Parathyroid adenoma (tissue), 2 donors: Measurements from ENCODE around the gene VAT1L.

Experiments used
- H2AFZ ChIP-seq: fragments of 300-600 bp; sonication (generic); one replicate; pipeline ENCODE4 v1.7.0; 2017; ENCODE audit warnings: antibody characterized with exemption, mild to moderate bottlenecking
- H3K27ac ChIP-seq: fragments of 300-600 bp; sonication (generic); one replicate; pipeline ENCODE4 v1.7.0; 2017
- H3K27me3 ChIP-seq: fragments of 300-600 bp; sonication (generic); one replicate; pipeline ENCODE4 v1.7.0; 2017; ENCODE audit warnings: low read length; ENCODE audit not compliant: control insufficient read depth, insufficient read depth
- H3K36me3 ChIP-seq: fragments of 300-600 bp; sonication (generic); one replicate; pipeline ENCODE4 v1.7.0; 2017; ENCODE audit warnings: low read length; ENCODE audit not compliant: control insufficient read depth, insufficient read depth
- H3K4me1 ChIP-seq: fragments of 300-600 bp; sonication (generic); one replicate; pipeline ENCODE4 v1.7.0; 2017; ENCODE audit warnings: control low read depth
- H3K4me2 ChIP-seq: fragments of 300-600 bp; sonication (generic); one replicate; pipeline ENCODE4 v1.7.0; 2017; ENCODE audit warnings: low read length
- H3K4me3 ChIP-seq: fragments of 300-600 bp; sonication (generic); one replicate; pipeline ENCODE4 v1.7.0; 2017; ENCODE audit warnings: low read depth, low read length
- H3K79me2 ChIP-seq: fragments of 300-600 bp; sonication (generic); one replicate; pipeline ENCODE4 v1.7.0; 2017; ENCODE audit warnings: control low read depth
- H3K9ac ChIP-seq: fragments of 300-600 bp; sonication (generic); one replicate; pipeline ENCODE4 v1.7.0; 2017; ENCODE audit warnings: mild to moderate bottlenecking
- H3K9me3 ChIP-seq: fragments of 300-600 bp; sonication (generic); one replicate; pipeline ENCODE4 v1.7.0; 2017; ENCODE audit warnings: low read length; ENCODE audit not compliant: control insufficient read depth
- CTCF ChIP-seq: fragments of 300-600 bp; sonication (generic); IDR thresholded peaks from one replicate; pipeline ENCODE4 v1.7.0; 2017; ENCODE audit warnings: antibody characterized with exemption, mild to moderate bottlenecking
- donor health status: primary hyperparathyroidism.

The VAT1L gene

DNA sequence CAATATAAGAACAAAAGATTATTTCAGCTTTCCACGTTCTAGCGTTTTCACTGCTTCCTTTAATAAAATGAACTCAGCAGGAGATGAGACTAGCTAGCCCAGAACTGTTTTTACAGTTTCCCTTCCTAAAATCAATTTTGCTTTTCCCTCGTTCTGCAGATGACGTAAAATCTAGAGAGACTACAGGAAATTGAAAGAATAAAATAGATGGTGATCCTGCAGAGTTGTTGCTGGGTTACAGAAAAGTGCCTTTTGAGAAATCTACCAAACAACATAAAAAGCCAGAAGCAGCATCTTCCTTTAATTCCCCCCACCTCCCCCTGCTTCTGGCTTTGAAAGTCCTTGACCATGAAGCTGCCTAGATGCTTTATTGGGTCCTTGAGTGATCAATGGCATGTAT lies 137.2 kb downstream of the VAT1L start:
- Histone ChIP-seq H3K4me1 (no peaks in the 10 kb centered on the region), H3K27me3 (no peaks in the 10 kb centered on the region), H3K4me2 (no peak overlapping the region), H3K36me3 (no peaks in the 10 kb centered on the region), H3K4me3 (no peak overlapping the region), H3K27ac (no peak overlapping the region), H3K79me2 (no peaks in the 10 kb centered on the region), H3K9me3 (no peaks in the 10 kb centered on the region), H3K9ac (no peak overlapping the region), H2AFZ (no peak overlapping the region)
- no peak for TF ChIP-seq CTCF

DNA sequence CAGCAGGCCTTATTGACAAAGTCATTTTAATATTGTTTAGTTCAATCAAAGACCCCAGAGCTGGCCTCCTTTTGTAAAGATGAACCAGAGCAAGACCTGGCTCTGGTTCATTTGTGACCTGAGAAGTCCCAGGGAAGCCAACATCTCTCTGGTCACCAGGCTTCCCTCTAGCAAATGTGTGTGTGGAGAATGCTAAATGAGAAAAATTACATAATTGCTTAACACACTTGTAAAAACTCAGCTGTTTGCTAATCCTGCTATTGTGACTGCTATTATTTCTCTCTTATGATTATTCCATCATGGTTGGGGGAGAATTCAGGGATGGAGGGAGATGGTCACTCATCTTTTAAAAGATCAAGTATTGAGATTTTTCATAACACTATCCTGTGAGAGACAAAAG lies 139.7 kb downstream of the VAT1L start:
- Histone ChIP-seq H3K36me3 (no peaks in the 10 kb centered on the region), H3K27ac (no peak overlapping the region), H3K4me2 (no peak overlapping the region), H3K79me2 (no peaks in the 10 kb centered on the region), H3K9me3 (no peaks in the 10 kb centered on the region), H3K27me3 (no peaks in the 10 kb centered on the region), H2AFZ (no peak overlapping the region), H3K4me3 (no peak overlapping the region), H3K4me1 (no peaks in the 10 kb centered on the region), H3K9ac (no peak overlapping the region)
- TF ChIP-seq CTCF = no peak

DNA sequence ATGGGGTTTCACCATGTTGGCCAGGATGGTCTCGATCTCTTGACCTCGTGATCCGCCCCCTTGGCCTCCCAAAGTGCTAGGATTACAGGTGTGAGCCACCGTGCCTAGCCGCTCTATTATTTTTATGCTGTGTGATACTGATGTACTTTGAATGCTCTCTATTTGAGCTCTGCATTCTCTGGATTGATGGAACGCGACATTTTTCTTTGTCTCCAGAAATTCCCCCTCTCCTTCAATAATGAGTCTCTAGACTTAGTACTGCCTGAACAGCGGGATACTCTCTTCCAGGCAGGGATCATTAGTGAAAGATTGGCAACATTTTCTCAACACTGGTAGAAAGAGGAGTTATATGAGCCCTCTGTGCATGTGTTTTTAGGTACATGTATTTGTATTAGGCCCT lies 140.6 kb downstream of the VAT1L start:
- Histone ChIP-seq H3K79me2 (no peaks in the 10 kb centered on the region), H3K9ac (no peak overlapping the region), H2AFZ (no peak overlapping the region), H3K9me3 (no peaks in the 10 kb centered on the region), H3K27me3 (no peaks in the 10 kb centered on the region), H3K4me1 (no peaks in the 10 kb centered on the region), H3K36me3 (no peaks in the 10 kb centered on the region), H3K4me2 (no peak overlapping the region), H3K27ac (no peak overlapping the region), H3K4me3 (no peak overlapping the region)
- TF ChIP-seq CTCF = no peak

DNA sequence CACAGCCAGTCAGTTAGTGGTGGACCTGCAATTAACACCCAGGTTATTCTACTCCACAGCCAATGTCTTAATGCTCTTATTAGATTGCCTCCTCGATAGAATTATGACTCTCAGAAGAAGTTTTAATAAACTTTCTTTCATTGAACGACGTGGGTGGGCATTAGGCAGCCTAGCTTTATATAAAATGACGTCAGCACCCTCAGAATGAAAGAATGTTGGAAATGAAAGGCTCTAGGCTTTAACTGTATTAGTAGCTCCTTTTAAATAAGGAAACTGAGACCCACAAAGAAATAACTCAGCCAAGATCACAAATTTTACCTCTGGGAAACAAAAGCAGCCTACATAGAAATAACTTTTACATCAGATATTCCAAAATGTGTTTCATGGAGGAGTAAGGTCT lies 142.7 kb downstream of the VAT1L start:
- Histone ChIP-seq H3K9ac (no peak overlapping the region), H3K4me2 (no peak overlapping the region), H3K9me3 (no peaks in the 10 kb centered on the region), H3K4me3 (no peak overlapping the region), H3K36me3 (no peaks in the 10 kb centered on the region), H3K27ac (no peak overlapping the region), H3K4me1 (no peaks in the 10 kb centered on the region), H3K27me3 (no peaks in the 10 kb centered on the region), H2AFZ (no peak overlapping the region), H3K79me2 (no peaks in the 10 kb centered on the region)
- TF ChIP-seq CTCF = no peak

- Histone ChIP-seq H3K4me3 (no peak overlapping the region), H3K4me1 (no peaks in the 10 kb centered on the region), H3K4me2 (peak overlapping the region; percentile 51), H3K27ac (no peak overlapping the region), H3K36me3 (no peaks in the 10 kb centered on the region), H3K79me2 (no peaks in the 10 kb centered on the region), H2AFZ (no peak overlapping the region), H3K27me3 (no peaks in the 10 kb centered on the region), H3K9ac (no peak overlapping the region), H3K9me3 (no peaks in the 10 kb centered on the region)
- TF ChIP-seq CTCF = no peak
These were observed 149.2 kb downstream of the VAT1L start for GRCh38 chr16:77937473-77938149.
